ENCODE data around the gene TIRAP.

DNA sequence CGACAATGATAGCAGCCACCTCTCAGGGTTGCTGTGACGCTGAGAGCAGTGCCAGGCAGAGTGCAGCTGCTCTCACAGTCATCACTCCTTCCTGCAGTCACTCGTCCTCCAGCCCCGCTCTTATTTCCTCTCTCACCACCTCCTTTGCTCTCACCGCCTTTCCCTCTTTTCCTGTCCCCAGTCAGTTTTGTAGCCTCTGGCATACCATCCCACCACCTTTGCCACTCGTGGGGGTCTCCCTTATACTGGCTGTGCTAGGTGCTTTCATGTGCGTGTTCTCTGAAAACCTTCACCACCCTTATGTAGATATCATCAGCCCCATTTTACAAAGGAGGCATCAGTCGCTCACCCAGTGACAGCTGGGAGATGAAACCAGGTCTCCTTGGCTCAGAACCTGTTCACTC is 53.2 kb downstream of the TIRAP start:
- TF ChIP-seq, protein P1, sequence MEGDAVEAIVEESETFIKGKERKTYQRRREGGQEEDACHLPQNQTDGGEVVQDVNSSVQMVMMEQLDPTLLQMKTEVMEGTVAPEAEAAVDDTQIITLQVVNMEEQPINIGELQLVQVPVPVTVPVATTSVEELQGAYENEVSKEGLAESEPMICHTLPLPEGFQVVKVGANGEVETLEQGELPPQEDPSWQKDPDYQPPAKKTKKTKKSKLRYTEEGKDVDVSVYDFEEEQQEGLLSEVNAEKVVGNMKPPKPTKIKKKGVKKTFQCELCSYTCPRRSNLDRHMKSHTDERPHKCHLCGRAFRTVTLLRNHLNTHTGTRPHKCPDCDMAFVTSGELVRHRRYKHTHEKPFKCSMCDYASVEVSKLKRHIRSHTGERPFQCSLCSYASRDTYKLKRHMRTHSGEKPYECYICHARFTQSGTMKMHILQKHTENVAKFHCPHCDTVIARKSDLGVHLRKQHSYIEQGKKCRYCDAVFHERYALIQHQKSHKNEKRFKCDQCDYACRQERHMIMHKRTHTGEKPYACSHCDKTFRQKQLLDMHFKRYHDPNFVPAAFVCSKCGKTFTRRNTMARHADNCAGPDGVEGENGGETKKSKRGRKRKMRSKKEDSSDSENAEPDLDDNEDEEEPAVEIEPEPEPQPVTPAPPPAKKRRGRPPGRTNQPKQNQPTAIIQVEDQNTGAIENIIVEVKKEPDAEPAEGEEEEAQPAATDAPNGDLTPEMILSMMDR (IDR thresholded peaks at IDR 0.05 in 4 of 5, conservative IDR thresholded peaks at IDR 0.05 in 1 of 5) = no peak
- TF ChIP-seq POLR2A (IDR thresholded peaks at IDR 0.05) = no peak

Data from gastrocnemius medialis (tissue), 4 donors.